Measurements from ENCODE around the gene VAPB. TPM values are rescaled to one million over a fixed set of nuclear protein-coding genes. Genes with fewer than 3 reads are reported as not detected.

VAPB gene
- total RNA-seq, 4 donors from 2014 or later, result 10.9 to 20.4 (median 17.9) TPM

- no peaks in the 10 kb centered on the region for H3K36me3 ChIP-seq
- no peaks in the 10 kb centered on the region for H3K27me3 ChIP-seq
- H3K4me3 ChIP-seq, result no peak overlapping the region
- H3K27ac ChIP-seq, result no peak overlapping the region
- H3K9me3 ChIP-seq, result no peaks in the 10 kb centered on the region
- no peaks in the 10 kb centered on the region for H3K4me1 ChIP-seq
- WGBS, result 81% methylated on average over 14 of the region's 19 CpGs
- DNase-seq (ENCODE audit: low spot score in 2 of 2), result no peak
- no peak for TF ChIP-seq POLR2A (IDR thresholded peaks at IDR 0.05)
Observed at GRCh38 chr20:58374027-58374850, 14.8 kb upstream of the VAPB start.

GRCh38 chr20:58374906-58375758 lies 13.9 kb upstream of the VAPB start:
- H3K27ac ChIP-seq, result no peak overlapping the region
- WGBS, result 55% methylated on average over 8 of the region's 8 CpGs
- no peaks in the 10 kb centered on the region for H3K9me3 ChIP-seq
- no peak overlapping the region for H3K4me3 ChIP-seq
- no peaks in the 10 kb centered on the region for H3K27me3 ChIP-seq
- H3K4me1 ChIP-seq, result no peaks in the 10 kb centered on the region
- H3K36me3 ChIP-seq, result no peaks in the 10 kb centered on the region
- DNase-seq (ENCODE audit: low spot score in 2 of 2), result no peak
- TF ChIP-seq CTCF (IDR thresholded peaks at IDR 0.05) (no peak), POLR2A (IDR thresholded peaks at IDR 0.05) (no peak), EP300 (IDR thresholded peaks at IDR 0.05) (no peak), POLR2AphosphoS5 (IDR thresholded peaks at IDR 0.05) (no peak)

- Histone ChIP-seq H3K9me3 (no peaks in the 10 kb centered on the region), H3K27ac (no peak overlapping the region), H3K4me1 (no peaks in the 10 kb centered on the region), H3K36me3 (no peaks in the 10 kb centered on the region), H3K4me3 (no peak overlapping the region), H3K27me3 (peaks cover 2% of the 10 kb centered on the region)
- DNase-seq (ENCODE audit: low spot score in 2 of 2), result no peak
- WGBS, result 85% methylated on average over 10 of the region's 10 CpGs
- no peak for TF ChIP-seq CTCF (IDR thresholded peaks at IDR 0.05)
- no peak for TF ChIP-seq POLR2A (IDR thresholded peaks at IDR 0.05)
- no peak for TF ChIP-seq EP300 (IDR thresholded peaks at IDR 0.05)
- no peak for TF ChIP-seq POLR2AphosphoS5 (IDR thresholded peaks at IDR 0.05)
Observed at GRCh38 chr20:58375759-58376352, 13.2 kb upstream of the VAPB start.

GRCh38 chr20:58377017-58377416 lies 12.0 kb upstream of the VAPB start:
- Histone ChIP-seq H3K9me3 (no peaks in the 10 kb centered on the region), H3K36me3 (no peaks in the 10 kb centered on the region)
- 80% methylated on average over 1 of the region's 1 CpG for WGBS

More at GRCh38 chr20:58377017-58377416, 12.0 kb upstream of the VAPB start:
- no peak overlapping the region for H3K27ac ChIP-seq
- no peak for TF ChIP-seq CTCF (IDR thresholded peaks at IDR 0.05)
- TF ChIP-seq POLR2A (IDR thresholded peaks at IDR 0.05), result no peak
- no peak for TF ChIP-seq EP300 (IDR thresholded peaks at IDR 0.05)
- no peak for TF ChIP-seq POLR2AphosphoS5 (IDR thresholded peaks at IDR 0.05)
- no peak for DNase-seq (ENCODE audit: low spot score in 2 of 2)
- no peaks in the 10 kb centered on the region for H3K4me1 ChIP-seq
- H3K4me3 ChIP-seq, result no peak overlapping the region
- H3K27me3 ChIP-seq, result peaks cover 6% of the 10 kb centered on the region
